Loucy (cell line): ENCODE results near the gene FAM3B.

ENCODE experiments used
- CTCF ChIP-seq: fragments of 200-600 bp; sonication (generic); conservative IDR thresholded peaks from 2 replicates; pipeline ENCODE4 v1.5.1; 2014; ENCODE audit warnings: mild to moderate bottlenecking, antibody characterized with exemption, low read length
- EZH2phosphoT487 ChIP-seq: fragments of 200-600 bp; IDR thresholded peaks from 2 replicates; pipeline ENCODE4 v1.6.1; 2018; ENCODE audit warnings: antibody characterized with exemption, mild to moderate bottlenecking, moderate library complexity, borderline replicate concordance

DNA sequence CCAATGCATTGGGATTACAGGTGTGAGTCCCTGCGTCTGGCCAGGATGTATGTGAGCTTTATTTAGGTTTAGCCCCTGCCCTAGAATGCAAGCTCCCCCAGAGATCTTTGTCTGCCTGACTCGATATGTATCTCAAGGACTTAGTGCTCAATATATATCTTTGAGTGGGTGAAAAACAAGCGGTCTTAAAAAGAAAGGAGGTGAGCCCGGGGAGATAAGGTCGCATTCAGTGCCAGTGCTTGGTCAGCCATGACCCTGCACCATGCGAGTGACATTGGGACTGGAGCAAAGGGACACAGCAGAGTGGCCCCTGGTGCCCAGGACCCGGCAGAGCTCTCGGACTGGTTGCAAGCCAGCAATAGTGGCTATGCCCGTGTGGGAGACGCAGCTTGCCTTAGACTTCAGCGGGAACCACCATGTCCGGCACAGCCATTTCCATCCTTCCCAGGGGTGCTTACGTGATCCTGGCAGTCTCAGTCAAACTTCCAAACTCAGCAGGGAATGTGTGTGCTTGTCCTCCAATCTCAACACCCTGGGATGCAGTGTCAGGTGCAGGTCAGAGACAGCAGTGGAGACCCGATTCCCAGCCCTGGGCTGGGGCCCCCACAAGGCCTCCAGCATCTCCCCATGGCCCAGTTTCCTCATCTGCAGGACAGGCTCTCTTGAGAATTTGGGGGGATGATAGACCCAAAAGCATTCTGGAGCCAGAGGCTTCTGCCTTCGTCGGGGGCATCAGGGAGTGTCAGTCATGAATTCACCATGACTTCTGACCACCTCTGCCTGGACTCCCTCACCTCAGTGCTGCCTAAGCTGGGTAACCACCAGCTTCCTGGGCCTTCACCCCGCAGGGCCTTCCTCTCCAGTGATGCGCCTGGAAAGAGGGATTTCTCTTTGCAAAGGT is 47.0 kb downstream of the FAM3B start:
- TF ChIP-seq CTCF (no peak), EZH2phosphoT487 (no peak)
